Activated T-helper 1 cell treated with anti-CD3 and anti-CD28 coated beads, Interleukin-2, amount 50 U/mL, for 16 hours (primary cell): ENCODE data around the gene NDUFB7.

Experiments used
- DNase-seq, 2 donors: peaks; one replicate each; pipeline ENCODE4 v3.0.0-alpha.2; 2020; ENCODE audit warnings: low read depth in 1 of 2, low spot score in 1 of 2

Gene NDUFB7

DNA sequence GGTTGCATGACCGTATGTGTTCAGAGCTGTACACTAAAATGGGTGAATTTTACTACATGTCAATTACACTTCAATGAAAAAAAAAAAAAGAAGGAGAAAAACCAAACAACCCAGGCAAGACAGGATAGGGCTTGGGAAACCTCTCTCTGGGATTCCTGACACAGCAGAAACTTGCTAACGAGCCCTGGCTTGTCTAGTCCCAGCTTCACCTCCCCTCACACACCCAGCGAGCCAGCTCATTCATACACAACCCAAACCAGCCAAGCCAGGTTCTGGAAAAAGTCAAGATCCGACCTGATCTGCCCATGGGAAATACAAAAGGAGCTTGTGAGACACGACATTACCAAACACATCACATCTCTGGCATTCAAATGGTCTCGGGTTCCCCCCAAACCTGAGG is 46.1 kb downstream of the NDUFB7 start:
- DNase-seq: no peak

DNA sequence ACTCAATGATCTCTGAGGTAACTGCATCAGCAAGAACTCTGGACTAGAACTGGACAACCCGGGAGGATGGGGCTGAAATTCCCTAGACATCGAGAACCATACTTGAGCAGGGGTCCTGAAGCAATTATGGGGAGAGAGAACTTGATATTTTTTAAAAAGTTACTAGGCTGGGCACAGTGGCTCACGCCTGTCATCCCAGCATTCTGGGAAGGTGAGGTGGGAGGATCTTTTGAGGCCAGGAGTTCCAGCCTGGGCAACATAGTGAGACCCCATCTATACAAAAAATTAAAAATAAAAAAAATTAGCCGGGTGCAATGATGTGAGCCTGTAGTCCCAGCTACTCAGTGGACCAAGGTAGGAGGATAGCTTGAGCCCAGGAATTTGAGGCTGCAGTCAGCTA is 51.3 kb downstream of the NDUFB7 start:
- DNase-seq: no peak

DNA sequence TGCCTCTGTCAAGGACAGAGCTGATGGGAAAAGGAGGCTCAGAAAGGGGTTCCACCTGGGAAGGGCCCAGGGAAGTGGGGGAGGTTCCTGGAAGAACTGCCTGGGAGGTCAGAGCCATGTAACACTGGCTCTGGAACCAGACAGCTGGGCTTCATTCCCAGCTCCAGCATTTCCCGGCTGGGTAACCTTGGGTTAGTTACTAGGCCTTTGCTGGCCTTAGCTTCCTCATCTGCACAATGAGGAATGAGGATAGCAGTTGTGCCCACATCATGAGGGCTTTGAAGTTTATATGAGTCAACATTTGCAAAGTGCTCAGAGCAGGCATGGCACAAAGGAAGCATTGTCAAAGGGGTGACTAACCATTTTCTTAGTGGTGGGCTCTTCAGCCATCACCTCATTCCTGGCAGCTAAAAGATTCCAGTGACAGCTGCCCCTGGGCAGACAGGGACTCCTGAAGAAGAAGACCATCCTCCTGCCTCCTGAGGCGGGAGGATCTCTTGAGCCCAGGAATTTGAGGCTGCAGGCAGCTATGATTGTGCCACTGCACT is 51.9 kb downstream of the NDUFB7 start:
- no peak for DNase-seq

DNA sequence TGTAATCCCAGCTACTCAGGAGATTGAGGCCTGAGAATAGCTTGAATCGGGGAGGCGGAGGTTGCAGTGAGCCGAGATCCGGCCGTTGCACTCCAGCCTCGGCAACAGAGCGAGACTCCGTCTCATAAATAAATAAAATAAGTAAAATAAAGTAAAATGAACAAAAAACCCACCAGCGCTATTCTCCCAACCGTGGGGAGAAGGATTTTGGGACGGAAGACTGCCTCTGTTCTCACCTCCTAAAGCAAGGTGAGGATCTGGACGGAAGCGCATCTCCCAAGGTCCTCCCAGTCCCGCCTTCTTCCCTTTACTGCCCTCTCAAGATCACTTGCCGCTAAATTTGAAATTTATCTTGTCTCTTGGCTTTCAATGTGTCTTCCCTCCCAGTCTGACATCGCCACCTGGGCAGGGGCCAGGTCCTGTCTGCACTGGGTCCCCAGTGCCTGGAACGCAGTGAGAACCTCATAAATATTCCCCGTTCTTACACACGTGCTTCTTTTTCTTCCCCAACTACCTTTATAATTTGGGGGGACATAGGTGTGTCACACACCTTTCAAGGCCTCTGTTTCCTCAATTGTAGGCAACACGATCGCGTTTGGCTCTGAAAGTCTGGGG is 52.5 kb downstream of the NDUFB7 start:
- DNase-seq: no peak

DNA sequence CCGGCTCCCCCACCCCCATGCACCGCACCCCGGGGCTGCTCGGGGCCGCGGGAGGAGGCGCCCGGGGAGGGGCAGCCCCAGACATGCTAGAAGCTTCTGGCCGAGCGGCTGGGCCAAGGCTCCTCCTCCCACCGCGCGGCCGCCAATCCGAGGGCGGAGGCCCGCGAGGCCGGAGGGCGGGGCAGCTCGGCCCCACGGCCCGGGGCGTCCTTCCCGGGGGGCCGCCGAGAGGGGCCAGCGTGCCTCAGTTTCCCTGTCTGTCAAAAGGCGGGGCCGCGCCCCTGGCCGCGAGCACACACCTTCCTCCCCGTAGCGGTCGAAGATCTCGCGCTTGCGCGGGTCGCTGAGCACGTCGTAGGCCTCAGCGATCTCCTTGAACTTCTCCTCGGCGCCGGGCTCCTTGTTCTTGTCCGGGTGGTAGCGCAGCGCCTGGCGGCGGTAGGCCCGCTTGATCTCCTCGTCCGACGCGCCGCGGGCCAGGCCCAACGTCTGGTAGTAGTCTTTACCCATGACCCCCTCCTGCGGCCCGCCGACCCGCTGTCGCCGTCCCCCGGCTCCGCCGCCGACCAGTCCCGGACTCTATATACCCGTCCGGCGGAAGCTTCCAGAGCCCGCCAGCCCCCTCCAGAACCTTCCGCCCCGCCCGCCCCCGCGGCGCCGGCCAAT is 53.9 kb downstream of the NDUFB7 start, which contains the start of gene DNAJB1:
Gene DNAJB1 (minus strand): TSS at position 558 of the 666 bp plus-strand sequence. CDS start 48 bp downstream, at position 510.
- peak; percentile 23 to 54 for DNase-seq

DNA sequence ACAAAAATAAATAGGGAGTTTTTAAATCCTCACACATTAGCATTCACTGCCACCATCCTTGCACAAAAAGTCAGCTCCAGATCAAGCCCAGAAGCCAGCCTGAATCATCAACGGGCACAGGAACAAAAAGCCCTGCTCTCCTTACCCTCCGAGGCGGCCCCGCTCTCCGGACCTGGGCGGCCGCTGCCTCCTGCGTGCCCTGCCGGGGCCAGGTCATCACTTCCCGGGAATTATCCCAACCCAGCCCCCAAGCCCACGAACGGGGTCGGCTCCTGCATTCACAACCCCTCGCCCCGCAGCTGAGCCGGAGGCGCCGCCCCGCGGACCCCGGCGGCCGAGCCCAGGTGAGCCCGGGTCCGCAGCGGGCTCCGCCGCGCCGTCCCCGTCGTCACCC is 54.4 kb downstream of the NDUFB7 start:
- DNase-seq: no peak

DNA sequence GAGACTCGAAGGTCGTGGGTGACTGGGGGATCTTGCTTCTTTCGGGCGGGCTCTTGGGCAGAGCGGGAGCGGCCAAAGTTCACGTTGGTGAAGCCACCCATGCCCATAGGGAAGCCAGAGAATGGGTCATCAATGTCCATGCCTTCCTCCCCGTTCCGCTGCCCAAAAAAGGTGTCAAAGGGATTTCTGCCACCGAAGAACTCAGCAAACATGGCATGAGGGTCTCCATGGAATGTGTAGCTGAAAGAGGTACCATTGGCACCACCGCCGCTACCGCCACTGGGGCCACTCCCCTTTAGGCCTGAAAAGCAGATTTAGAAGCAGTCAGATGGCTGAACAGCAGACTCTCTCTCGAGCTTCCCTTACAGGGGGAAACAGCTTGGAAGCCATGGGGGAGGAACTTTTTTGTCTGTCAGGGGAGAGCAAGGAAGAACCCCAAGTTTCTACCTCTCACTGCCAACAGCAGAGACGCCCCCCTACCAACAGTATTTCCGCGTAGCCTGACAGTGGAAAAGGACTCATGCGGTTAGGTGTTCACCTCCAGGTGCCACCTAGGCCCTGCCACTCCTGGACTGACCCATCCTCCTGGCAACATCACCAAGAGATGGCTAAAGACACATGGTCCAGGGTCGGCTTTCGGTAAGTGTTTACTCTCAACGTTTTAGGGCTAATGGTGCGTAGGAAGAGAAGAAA is 55.0 kb downstream of the NDUFB7 start:
- DNase-seq: no peak
